AG10803 (cell line): Measurements from ENCODE around the gene MYL5.

Experiments used
- DNase-seq: peaks from one replicate; pipeline ENCODE4 v3.0.0; 2010; ENCODE audit warnings: low read depth
- H3K4me3 ChIP-seq: 2 replicates; pipeline ENCODE4 v1.5.1; 2011; ENCODE audit warnings: mild to moderate bottlenecking, low read length, control low read depth
- TF ChIP-seq, protein P1 (sequence below): conservative IDR thresholded peaks from 2 replicates; pipeline ENCODE4 v1.5.1; 2011; ENCODE audit warnings: mild to moderate bottlenecking, low read length, control low read depth, inconsistent platforms

The MYL5 gene

DNA sequence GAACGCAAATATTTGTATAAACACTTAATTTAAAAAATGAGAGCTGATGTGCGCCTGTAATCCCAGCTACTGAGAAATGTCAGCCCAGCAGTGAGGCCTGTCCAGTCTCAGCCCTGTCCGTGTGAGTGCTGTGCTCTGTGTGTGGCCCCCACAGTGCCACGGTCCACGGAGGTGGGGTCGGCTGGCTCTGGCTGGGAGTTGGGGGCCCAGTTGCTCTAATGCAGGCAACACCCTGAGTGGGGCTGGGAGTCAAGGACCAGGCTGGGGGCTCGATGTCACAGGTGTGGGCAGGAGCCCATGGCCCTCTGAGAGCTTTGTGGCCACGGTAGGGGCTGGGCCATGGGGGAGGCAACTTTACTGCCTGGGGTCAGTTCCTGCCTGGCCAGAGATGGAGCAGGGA lies 44.1 kb downstream of the MYL5 start:
- DNase-seq, result no peak
- TF ChIP-seq, protein P1, sequence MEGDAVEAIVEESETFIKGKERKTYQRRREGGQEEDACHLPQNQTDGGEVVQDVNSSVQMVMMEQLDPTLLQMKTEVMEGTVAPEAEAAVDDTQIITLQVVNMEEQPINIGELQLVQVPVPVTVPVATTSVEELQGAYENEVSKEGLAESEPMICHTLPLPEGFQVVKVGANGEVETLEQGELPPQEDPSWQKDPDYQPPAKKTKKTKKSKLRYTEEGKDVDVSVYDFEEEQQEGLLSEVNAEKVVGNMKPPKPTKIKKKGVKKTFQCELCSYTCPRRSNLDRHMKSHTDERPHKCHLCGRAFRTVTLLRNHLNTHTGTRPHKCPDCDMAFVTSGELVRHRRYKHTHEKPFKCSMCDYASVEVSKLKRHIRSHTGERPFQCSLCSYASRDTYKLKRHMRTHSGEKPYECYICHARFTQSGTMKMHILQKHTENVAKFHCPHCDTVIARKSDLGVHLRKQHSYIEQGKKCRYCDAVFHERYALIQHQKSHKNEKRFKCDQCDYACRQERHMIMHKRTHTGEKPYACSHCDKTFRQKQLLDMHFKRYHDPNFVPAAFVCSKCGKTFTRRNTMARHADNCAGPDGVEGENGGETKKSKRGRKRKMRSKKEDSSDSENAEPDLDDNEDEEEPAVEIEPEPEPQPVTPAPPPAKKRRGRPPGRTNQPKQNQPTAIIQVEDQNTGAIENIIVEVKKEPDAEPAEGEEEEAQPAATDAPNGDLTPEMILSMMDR, result no peak
- no peak overlapping the region for H3K4me3 ChIP-seq

DNA sequence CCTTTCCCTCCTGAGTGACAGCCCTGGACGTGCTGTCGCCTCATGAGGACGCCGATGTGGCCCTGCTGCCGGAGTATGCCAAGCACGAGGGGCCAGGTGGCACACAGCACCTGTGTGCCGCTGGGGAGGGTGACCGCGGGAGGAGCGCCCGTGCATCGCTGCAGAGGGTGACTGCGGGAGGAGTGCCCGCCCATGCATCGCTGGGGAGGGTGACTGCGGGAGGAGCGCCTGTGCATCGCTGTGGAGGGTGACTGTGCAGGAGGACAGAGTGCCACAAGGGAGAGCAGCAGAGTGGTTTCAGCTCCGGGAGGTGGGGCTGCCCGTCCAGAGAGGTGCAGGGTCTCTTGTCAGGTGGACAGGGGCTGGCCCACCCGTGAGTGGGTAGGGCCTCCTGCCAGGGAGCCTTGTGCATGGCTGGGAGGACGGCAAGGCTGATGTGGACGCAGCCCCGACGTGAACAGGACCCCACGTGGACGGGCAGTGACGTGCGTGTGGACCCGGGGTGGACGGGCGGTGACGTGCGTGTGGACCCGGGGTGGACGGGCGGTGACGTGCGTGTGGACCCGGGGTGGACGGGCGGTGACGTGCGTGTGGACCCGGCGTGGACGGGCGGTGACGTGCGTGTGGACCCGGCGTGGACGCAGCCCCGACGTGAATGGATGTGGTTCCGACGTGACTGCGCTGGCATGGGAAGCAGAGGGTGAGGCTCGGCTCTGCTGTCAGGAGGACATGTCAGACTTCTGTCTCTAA lies 45.9 kb downstream of the MYL5 start:
- no peak for DNase-seq
- no peak overlapping the region for H3K4me3 ChIP-seq
- TF ChIP-seq, protein P1, result no peak

DNA sequence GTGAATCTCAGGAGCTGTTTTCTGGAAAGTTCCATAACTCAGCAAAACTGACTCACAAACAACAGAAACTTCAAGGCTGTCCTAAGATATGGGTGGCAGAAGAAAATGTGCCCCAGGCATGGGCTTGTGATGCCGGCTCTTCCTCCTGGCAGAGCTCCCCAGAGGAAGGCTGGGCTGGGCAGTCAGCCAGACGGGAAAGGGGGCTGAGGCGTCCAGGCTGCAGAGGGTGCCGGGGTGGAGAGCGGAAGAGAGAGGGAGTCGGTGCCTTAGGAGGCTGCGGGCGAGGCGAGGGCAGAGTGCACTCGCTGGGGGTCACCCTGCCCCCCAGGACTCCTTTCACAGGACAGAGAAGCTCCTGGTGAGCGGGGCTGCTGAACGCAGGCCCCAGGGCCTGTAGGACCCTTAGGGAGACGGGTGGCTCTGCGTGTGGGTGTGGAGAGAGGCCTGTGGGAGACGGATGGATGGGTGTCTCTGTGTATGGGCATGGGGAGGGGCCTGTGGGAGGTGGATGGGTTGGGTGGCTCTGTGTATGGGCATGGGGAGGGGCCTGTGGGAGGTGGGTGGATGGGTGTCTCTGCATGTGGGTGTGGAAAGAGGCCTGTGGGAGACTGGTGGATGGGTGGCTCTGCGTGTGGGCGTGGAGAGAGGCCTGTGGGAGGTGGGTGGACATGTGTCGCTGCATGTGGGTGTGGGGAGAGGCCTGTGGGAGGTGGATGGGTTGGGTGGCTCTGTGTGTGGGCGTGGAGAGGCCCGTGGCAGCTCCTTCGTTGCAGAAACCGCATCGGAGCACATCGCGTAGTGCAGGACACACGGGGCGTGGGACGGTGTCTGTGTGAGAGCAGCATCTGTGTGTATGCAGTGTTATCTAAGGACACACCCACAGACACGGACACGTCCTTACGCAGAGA lies 47.2 kb downstream of the MYL5 start:
- TF ChIP-seq, protein P1, result no peak
- peak; percentile 31 for DNase-seq
- H3K4me3 ChIP-seq, result no peak overlapping the region

DNA sequence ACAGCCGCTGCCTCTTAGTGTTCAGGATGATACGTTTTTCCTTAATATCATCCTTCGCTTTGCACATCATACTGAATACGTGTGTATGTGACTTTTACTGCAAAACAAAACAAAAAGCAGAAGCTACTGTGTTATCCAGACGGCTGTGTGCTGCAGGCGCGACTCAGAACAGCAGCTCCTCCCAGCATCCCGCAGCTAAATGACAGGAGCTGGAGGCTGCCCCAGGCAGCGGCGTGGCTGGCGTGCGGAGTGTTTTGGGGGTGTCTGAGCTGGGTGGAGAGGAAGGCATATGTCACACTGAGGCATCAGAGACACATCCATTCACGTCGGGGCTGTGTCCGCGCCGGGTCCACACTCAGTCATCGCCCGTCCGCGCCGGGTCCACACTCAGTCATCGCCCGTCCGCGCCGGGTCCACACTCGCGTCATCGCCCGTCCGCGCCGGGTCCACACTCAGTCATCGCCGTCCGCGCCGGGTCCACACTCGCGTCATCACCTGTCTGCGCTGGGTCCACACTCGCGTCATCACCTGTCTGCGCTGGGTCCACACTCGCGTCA lies 47.9 kb downstream of the MYL5 start:
- no peak for DNase-seq
- no peak overlapping the region for H3K4me3 ChIP-seq
- TF ChIP-seq, protein P1, result no peak

DNA sequence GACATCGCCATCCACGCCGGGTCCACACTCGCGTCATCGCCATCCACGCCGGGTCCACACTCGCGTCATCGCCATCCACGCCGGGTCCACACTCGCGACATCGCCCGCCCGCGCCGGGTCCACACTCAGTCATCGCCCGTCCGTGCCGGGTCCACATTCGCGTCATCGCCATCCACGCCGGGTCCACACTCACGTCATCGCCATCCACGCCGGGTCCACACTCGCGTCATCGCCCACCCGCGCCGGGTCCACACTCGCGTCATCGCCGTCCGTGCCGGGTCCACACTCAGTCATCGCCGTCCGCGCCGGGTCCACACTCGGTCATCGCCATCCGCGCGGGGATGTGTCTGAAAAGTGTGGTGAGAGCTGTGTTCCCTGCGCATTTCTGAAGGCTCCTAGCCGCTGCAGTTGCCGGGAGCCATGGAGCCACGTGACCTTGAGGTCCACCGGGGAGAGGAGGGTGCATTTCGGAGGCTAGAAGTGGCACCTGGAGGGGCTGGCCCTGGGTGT lies 48.6 kb downstream of the MYL5 start:
- TF ChIP-seq, protein P1, result no peak
- no peak overlapping the region for H3K4me3 ChIP-seq
- DNase-seq, result no peak

DNA sequence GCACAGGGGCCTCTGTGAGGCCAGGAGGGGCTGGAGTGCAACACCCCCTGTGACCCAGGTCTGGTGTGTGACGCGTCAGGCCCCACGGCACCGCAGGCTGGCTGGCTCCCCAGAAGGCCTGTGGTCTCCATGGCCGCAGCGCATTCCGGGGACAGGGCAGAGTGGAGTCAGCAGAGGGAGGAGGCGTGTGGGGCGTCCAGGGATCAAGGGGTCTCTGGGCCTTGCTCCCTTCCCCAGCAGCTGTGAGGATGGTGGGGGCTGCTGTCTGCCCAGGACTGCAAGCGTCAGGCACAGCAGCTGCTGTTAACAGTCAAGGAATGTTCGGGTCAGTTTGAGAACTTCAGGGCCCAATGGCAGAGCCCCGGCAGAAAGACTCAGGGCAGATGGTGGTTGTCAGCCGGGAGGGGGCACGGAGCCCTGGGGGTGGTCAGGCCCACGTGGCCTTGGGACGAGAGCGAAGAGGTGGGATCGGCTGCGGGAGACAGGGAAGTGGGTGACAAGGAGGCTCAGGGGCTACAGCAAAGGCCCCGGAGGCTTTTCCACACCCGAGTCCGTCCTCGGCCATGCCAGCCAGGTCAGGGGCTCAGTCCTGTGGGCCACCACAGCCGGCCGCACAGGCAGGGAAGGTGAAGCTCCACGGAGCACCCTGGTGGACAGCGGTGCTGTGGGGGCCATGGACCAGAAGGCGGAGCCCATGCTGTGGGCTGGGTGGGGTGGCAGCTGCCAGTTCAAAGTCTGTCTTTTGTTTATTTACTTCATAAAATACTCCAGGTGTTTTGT lies 49.6 kb downstream of the MYL5 start:
- no peak overlapping the region for H3K4me3 ChIP-seq
- TF ChIP-seq, protein P1, result no peak
- DNase-seq, result no peak
